Natural killer cell (primary cell): ENCODE measurements around the gene MISP3. TPM values are rescaled to one million over a fixed set of nuclear protein-coding genes. Genes with fewer than 3 reads are reported as not detected.

Experiments
- ATAC-seq, 3 donors: fragments of 150-1000 bp in 2 of 3; fragments of 200-7000 bp in 1 of 3; cut with Tn5 transposase; 1 replicate in 1 of 3; 2 replicates in 2 of 3; pipeline ENCODE4 v1.10.0; 2021; ENCODE audit warnings: mild to moderate bottlenecking in 2 of 3, moderate library complexity in 2 of 3
- DNase-seq, 2 donors: peaks; one replicate each; pipeline versions ENCODE4 v3.0.0 to v3.0.0-alpha.2; 2013 to 2021; ENCODE audit warnings: mixed read lengths in 1 of 2
- H3K27ac ChIP-seq: one replicate; pipeline ENCODE4 v1.5.1; 2013; ENCODE audit warnings: mild to moderate bottlenecking, low read length
- H3K27me3 ChIP-seq: one replicate; pipeline ENCODE4 v1.6.1; 2013; ENCODE audit warnings: low read length; ENCODE audit not compliant: control insufficient read depth, insufficient read depth
- H3K36me3 ChIP-seq: one replicate; pipeline ENCODE4 v1.6.1; 2013; ENCODE audit warnings: low read length; ENCODE audit not compliant: control insufficient read depth, insufficient read depth
- H3K4me1 ChIP-seq: one replicate; pipeline ENCODE4 v1.6.1; 2013; ENCODE audit warnings: low read length; ENCODE audit not compliant: control insufficient read depth, insufficient read depth
- H3K4me3 ChIP-seq: one replicate; pipeline ENCODE4 v1.5.1; 2013; ENCODE audit warnings: low read length
- H3K9me3 ChIP-seq: one replicate; pipeline ENCODE4 v1.6.1; 2013; ENCODE audit warnings: low read length; ENCODE audit not compliant: control insufficient read depth, insufficient read depth
- H3K27ac Mint-ChIP-seq, 2 donors: one replicate each; pipeline ENCODE4 v1.8.0; 2022; ENCODE audit warnings: mild to moderate bottlenecking in 2 of 2, mixed read lengths in 2 of 2, moderate library complexity in 1 of 2
- H3K27me3 Mint-ChIP-seq, 2 donors: one replicate each; pipeline ENCODE4 v1.8.0; 2022; ENCODE audit warnings: low read depth in 2 of 2, mixed read lengths in 2 of 2
- H3K36me3 Mint-ChIP-seq: one replicate; pipeline ENCODE4 v1.8.0; 2022; ENCODE audit warnings: mixed read lengths
- H3K4me1 Mint-ChIP-seq, 2 donors: one replicate each; pipeline ENCODE4 v1.8.0; 2022; ENCODE audit warnings: mixed read lengths in 2 of 2
- H3K4me3 Mint-ChIP-seq: one replicate; pipeline ENCODE4 v1.8.0; 2022; ENCODE audit warnings: mild to moderate bottlenecking, moderate library complexity, mixed read lengths
- H3K9me3 Mint-ChIP-seq, 2 donors: one replicate each; pipeline ENCODE4 v1.8.0; 2022; ENCODE audit warnings: mixed read lengths in 2 of 2
- CTCF ChIP-seq: fragments of 200-600 bp; IDR thresholded peaks from one replicate; pipeline ENCODE4 v1.8.0; 2022; ENCODE audit warnings: antibody characterized with exemption
- WGBS: methylation state at CpG from one replicate; pipeline ENCODE4 v1.1.7; 2013; ENCODE audit warnings: missing lambda C conversion rate; ENCODE audit not compliant: insufficient coverage; 5-methylcytosine and 5-hydroxymethylcytosine counted together
- intact Hi-C: fragments of 100-400 bp; cut with micrococcal nuclease; formaldehyde crosslinking; loops from one replicate; pipeline ENCODE4 v1.14.2; 2022
- total RNA-seq, 4 donors: library from RNA; stranded (reverse); fragments of 120-200 nt in 1 of 4; gene quantifications; one replicate each; pipeline versions ENCODE4 v1.2.3 to v1.2.4, GENCODE V29; 2013 to 2022

MISP3 gene
- total RNA-seq, 3 donors from 2014 or later (not counting 1 experiment from before 2014, with no cell fraction given) = 2.4 to 4.1 (median 2.4) TPM

- peak; percentile 83 to 90 for DNase-seq
- H3K4me1 Mint-ChIP-seq = peaks cover 15 to 25% of the 10 kb centered on the region in 2 donors
- H3K36me3 ChIP-seq = no peaks in the 10 kb centered on the region
- no peaks in the 10 kb centered on the region for H3K27me3 Mint-ChIP-seq
- H3K4me3 ChIP-seq = peak overlapping the region; percentile 61
- H3K27ac ChIP-seq = peak overlapping the region; percentile 51
- under 1% methylated on average over 106 of the region's 106 CpGs for WGBS
- intact Hi-C loops = no loop called here
- peak overlapping the region; percentile 86 to 98 for H3K27ac Mint-ChIP-seq
- no peaks in the 10 kb centered on the region for H3K9me3 Mint-ChIP-seq
- peak; percentile 66 to 86 (median 75) for ATAC-seq
- H3K4me1 ChIP-seq = peaks cover 36% of the 10 kb centered on the region
- no peaks in the 10 kb centered on the region for H3K9me3 ChIP-seq
- H3K27me3 ChIP-seq = peaks cover 6% of the 10 kb centered on the region
- TF ChIP-seq CTCF = peak; percentile 42
- no peaks in the 10 kb centered on the region for H3K36me3 Mint-ChIP-seq
- H3K4me3 Mint-ChIP-seq = peak overlapping the region; percentile 98
Measured at GRCh38 chr19:14073261-14073924, 807 bp downstream of the MISP3 start.

DNA sequence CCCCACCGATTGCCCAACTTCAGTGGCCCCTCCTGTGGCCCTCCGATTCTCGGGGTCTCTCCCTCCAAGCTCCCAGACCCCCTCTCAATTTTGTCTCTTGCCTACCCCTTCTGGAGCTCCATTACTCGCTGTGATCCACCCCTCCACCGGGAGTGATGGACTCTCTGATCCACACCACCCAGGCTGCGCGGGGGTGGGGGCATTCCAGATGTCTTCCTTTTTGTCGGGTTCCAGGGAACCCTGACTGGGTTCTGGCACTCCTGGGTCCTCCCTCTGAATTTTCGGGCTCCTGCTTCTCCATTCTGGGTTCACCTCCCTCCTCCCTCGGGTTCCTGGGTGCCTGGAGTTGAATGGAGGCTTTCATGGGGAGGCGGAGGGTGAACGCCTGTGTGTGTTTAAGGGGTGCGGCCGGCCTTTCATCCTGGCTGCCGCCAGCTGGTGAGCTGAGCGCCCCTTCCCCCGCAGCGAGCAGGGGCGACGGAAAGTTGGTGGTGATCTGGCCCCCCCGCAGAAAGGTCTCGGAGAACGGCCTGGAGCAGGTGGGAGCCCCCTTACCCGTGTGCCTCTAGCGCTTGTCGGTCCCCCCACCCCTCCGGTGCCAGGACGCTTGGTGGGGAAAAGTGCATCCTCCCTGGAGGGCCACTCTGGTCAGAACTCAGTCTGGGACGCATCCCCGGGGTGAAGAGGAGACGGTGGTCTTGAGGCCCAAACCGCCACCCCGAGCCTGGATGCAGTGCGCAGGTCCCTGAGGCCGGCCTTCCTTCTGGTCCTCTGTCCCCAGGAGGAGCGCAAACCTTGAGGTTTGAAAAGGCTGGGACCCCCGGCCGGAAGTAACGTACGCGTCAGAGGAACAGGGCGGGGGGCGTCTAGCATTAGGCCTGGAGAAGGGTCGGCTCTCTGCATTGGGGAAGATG is 1.6 kb downstream of the MISP3 start:
- DNase-seq (peak; percentile 34 to 53), ATAC-seq (peak; percentile 0 to 3 (median 2))
- no peaks in the 10 kb centered on the region for H3K9me3 ChIP-seq
- peak overlapping the region; percentile 61 for H3K4me3 ChIP-seq
- TF ChIP-seq CTCF = no peak
- H3K36me3 Mint-ChIP-seq = no peaks in the 10 kb centered on the region
- H3K4me1 ChIP-seq = peaks cover 36% of the 10 kb centered on the region
- H3K27ac ChIP-seq = peak overlapping the region; percentile 51
- peaks cover 6% of the 10 kb centered on the region for H3K27me3 ChIP-seq
- H3K9me3 Mint-ChIP-seq = no peaks in the 10 kb centered on the region
- H3K4me1 Mint-ChIP-seq = peaks cover 15 to 25% of the 10 kb centered on the region in 2 donors
- intact Hi-C loops = loop anchor here (1.0 to 2.0 kb wide), 2 partner anchors 25 to 194 kb away; no protein-coding TSS in a partner anchor
- H3K4me3 Mint-ChIP-seq = peak overlapping the region; percentile 98
- no peaks in the 10 kb centered on the region for H3K27me3 Mint-ChIP-seq
- H3K27ac Mint-ChIP-seq = peak overlapping the region; percentile 86 to 98
- WGBS = 1% methylated on average over 44 of the region's 44 CpGs
- no peaks in the 10 kb centered on the region for H3K36me3 ChIP-seq

GRCh38 chr19:14078411-14078810 is 5.8 kb downstream of the MISP3 start:
- Histone ChIP-seq H3K36me3 (no peaks in the 10 kb centered on the region), H3K4me1 (peaks cover 38% of the 10 kb centered on the region), H3K9me3 (no peaks in the 10 kb centered on the region), H3K27me3 (no peaks in the 10 kb centered on the region), H3K4me3 (no peak overlapping the region), H3K27ac (no peak overlapping the region)
- DNase-seq = no peak
- intact Hi-C loops = no loop called here
- Mint-ChIP-seq H3K27me3 (no peaks in the 10 kb centered on the region), H3K4me1 (peaks cover 20 to 33% of the 10 kb centered on the region in 2 donors), H3K9me3 (no peaks in the 10 kb centered on the region), H3K4me3 (no peak overlapping the region), H3K27ac (no peak overlapping the region), H3K36me3 (no peaks in the 10 kb centered on the region)
- ATAC-seq = no peak
- TF ChIP-seq CTCF = no peak
- 86% methylated on average over 1 of the region's 2 CpGs for WGBS
